ENCODE results near the gene THOC2. TPM values are rescaled to one million over a fixed set of nuclear protein-coding genes. Genes with fewer than 3 reads are reported as not detected.

The THOC2 gene
- total RNA-seq, 1 donor from 2014 or later = 118 TPM

GRCh38 chrX:123749643-123750042, 16.8 kb upstream of the THOC2 start:
- TF ChIP-seq CTCF (IDR thresholded peaks at IDR 0.05; ENCODE audit: unreplicated experiment) = no peak
- peaks cover 11% of the 10 kb centered on the region for H3K9me3 Mint-ChIP-seq (ENCODE audit: low read depth)
- no peak for DNase-seq (ENCODE audit: low spot score, unreplicated experiment)
- peaks cover 2% of the 10 kb centered on the region for H3K36me3 Mint-ChIP-seq (ENCODE audit: insufficient read depth)
- H3K4me1 Mint-ChIP-seq (ENCODE audit: low read depth) = no peaks in the 10 kb centered on the region
- no peaks in the 10 kb centered on the region for H3K27me3 Mint-ChIP-seq
- H3K4me3 Mint-ChIP-seq (ENCODE audit: low read depth) = no peak overlapping the region
- no peak overlapping the region for H3K27ac Mint-ChIP-seq

GRCh38 chrX:123745511-123745910, 12.7 kb upstream of the THOC2 start:
- no peak for DNase-seq (ENCODE audit: low spot score, unreplicated experiment)
- no peak for TF ChIP-seq CTCF (IDR thresholded peaks at IDR 0.05; ENCODE audit: unreplicated experiment)
- Mint-ChIP-seq H3K27ac (no peak overlapping the region), H3K4me3 (ENCODE audit: low read depth) (no peak overlapping the region), H3K36me3 (ENCODE audit: insufficient read depth) (no peaks in the 10 kb centered on the region), H3K27me3 (no peaks in the 10 kb centered on the region), H3K4me1 (ENCODE audit: low read depth) (no peaks in the 10 kb centered on the region), H3K9me3 (ENCODE audit: low read depth) (peaks cover 16% of the 10 kb centered on the region)

GRCh38 chrX:123743312-123743711, 10.5 kb upstream of the THOC2 start:
- Mint-ChIP-seq H3K36me3 (ENCODE audit: insufficient read depth) (no peaks in the 10 kb centered on the region), H3K27me3 (no peaks in the 10 kb centered on the region), H3K4me1 (ENCODE audit: low read depth) (no peaks in the 10 kb centered on the region), H3K9me3 (ENCODE audit: low read depth) (peaks cover 18% of the 10 kb centered on the region), H3K27ac (no peak overlapping the region), H3K4me3 (ENCODE audit: low read depth) (no peak overlapping the region)
- TF ChIP-seq CTCF (IDR thresholded peaks at IDR 0.05; ENCODE audit: unreplicated experiment) = no peak
- DNase-seq (ENCODE audit: low spot score, unreplicated experiment) = no peak

GRCh38 chrX:123742440-123742839, 9.6 kb upstream of the THOC2 start:
- Mint-ChIP-seq H3K4me1 (ENCODE audit: low read depth) (no peaks in the 10 kb centered on the region), H3K27ac (no peak overlapping the region), H3K27me3 (no peaks in the 10 kb centered on the region), H3K9me3 (ENCODE audit: low read depth) (peaks cover 16% of the 10 kb centered on the region), H3K36me3 (ENCODE audit: insufficient read depth) (no peaks in the 10 kb centered on the region), H3K4me3 (ENCODE audit: low read depth) (no peak overlapping the region)
- DNase-seq (ENCODE audit: low spot score, unreplicated experiment) = no peak
- TF ChIP-seq CTCF (IDR thresholded peaks at IDR 0.05; ENCODE audit: unreplicated experiment) = no peak

- Mint-ChIP-seq H3K4me1 (ENCODE audit: low read depth) (peaks cover 3% of the 10 kb centered on the region), H3K9me3 (ENCODE audit: low read depth) (peaks cover 16% of the 10 kb centered on the region), H3K36me3 (ENCODE audit: insufficient read depth) (no peaks in the 10 kb centered on the region), H3K27ac (no peak overlapping the region), H3K27me3 (no peaks in the 10 kb centered on the region), H3K4me3 (ENCODE audit: low read depth) (no peak overlapping the region)
- TF ChIP-seq CTCF (IDR thresholded peaks at IDR 0.05; ENCODE audit: unreplicated experiment) = no peak
- DNase-seq (ENCODE audit: low spot score, unreplicated experiment) = no peak
These were observed 7.7 kb upstream of the THOC2 start for GRCh38 chrX:123740536-123740935.
